ENCODE data around the gene AGPS. TPM values are rescaled to one million over a fixed set of nuclear protein-coding genes. Genes with fewer than 3 reads are reported as not detected.

The AGPS gene
- total RNA-seq, 1 experiment from 2014 or later: 46.7 TPM

DNA sequence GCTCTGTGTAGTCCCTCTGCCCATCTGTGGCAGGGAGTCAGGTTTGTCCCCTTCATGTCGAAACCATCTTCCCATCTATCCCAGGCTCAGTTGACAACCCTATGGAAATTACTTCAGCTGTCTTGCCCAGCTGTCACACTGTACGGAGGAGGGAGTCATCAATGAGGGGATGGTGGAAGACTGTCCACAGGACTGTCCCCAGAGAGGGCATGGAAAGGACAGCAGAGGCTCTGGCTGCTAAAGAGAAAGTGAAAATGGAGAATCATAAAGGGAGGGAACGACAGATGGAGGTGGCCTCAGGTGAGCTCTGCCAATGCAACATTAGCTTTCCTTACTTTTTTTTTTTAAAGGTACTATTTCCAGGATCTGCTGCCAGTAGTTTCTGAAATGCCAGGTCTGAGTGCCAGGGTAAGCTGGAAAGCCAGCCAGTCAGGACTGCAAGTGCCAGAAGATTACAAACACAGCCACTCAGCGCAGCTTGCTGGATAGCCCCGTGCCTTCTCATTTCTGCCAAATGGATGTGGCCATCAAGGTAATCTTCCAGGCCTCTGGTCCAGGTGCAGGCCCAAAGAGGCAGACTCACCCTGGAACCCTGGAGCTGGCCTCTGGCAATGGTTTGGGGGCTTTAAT lies 192.8 kb downstream of the AGPS start:
- H3K27me3 ChIP-seq (replicated peaks; ENCODE audit: insufficient read depth, low read depth, low read length, poor library complexity): no peaks in the 10 kb centered on the region
- intact Hi-C loops (cut with micrococcal nuclease; ENCODE audit: unreplicated experiment): no loop called here
- CTCF ChIA-PET: no interaction called here
- H3K4me3 ChIP-seq (ENCODE audit: low read depth, low read length, poor library complexity, severe bottlenecking): no peak overlapping the region
- POLR2A ChIA-PET (ENCODE audit: low non-redundant PET): interaction anchor here (0.6 kb wide), 1 partner anchor 150 kb away, joined by 5 read pairs; no protein-coding TSS in a partner anchor
- H3K36me3 ChIP-seq (ENCODE audit: insufficient read depth, low read length, poor library complexity, severe bottlenecking): no peaks in the 10 kb centered on the region
- no TSS peak for BruUV-seq (replicated peaks)
- H3K27ac ChIP-seq (ENCODE audit: low read depth, low read length, poor library complexity, severe bottlenecking): no peak overlapping the region
- no peak for DNase-seq (ENCODE audit: low spot score)
- no peaks in the 10 kb centered on the region for H3K9me3 ChIP-seq (ENCODE audit: low read depth, low read length, poor library complexity, severe bottlenecking)
- H3K4me1 ChIP-seq (ENCODE audit: insufficient read depth, low read length, poor library complexity, severe bottlenecking): no peaks in the 10 kb centered on the region
- no peak for TF ChIP-seq EZH2 (IDR thresholded peaks at IDR 0.05; ENCODE audit: borderline replicate concordance, low read depth, low read length, poor library complexity, severe bottlenecking)
- TF ChIP-seq, protein P1, sequence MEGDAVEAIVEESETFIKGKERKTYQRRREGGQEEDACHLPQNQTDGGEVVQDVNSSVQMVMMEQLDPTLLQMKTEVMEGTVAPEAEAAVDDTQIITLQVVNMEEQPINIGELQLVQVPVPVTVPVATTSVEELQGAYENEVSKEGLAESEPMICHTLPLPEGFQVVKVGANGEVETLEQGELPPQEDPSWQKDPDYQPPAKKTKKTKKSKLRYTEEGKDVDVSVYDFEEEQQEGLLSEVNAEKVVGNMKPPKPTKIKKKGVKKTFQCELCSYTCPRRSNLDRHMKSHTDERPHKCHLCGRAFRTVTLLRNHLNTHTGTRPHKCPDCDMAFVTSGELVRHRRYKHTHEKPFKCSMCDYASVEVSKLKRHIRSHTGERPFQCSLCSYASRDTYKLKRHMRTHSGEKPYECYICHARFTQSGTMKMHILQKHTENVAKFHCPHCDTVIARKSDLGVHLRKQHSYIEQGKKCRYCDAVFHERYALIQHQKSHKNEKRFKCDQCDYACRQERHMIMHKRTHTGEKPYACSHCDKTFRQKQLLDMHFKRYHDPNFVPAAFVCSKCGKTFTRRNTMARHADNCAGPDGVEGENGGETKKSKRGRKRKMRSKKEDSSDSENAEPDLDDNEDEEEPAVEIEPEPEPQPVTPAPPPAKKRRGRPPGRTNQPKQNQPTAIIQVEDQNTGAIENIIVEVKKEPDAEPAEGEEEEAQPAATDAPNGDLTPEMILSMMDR (conservative IDR thresholded peaks at IDR 0.05; ENCODE audit: low read depth, low read length): no peak

DNA sequence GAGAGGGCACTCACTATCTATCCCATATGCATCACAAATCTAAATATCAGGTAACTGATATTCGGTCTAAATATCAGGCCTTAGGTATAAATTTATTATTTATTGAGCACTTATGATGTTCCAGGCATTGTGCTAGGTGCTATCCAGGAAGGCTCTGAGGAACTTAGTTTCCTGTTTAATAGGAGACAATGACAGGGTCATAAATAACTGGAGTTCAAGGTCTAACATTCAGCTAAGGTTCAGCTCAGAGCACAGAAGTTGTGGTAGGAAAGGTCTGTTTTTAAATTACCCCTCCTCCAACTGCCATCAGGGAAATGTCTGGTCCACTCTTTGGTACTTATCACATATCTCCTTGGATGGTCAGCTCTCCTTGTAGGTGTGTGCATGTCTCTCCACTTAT lies 193.6 kb downstream of the AGPS start:
- intact Hi-C loops (cut with micrococcal nuclease; ENCODE audit: unreplicated experiment): no loop called here
- Histone ChIP-seq H3K9me3 (ENCODE audit: low read depth, low read length, poor library complexity, severe bottlenecking) (no peaks in the 10 kb centered on the region), H3K27me3 (replicated peaks; ENCODE audit: insufficient read depth, low read depth, low read length, poor library complexity) (no peaks in the 10 kb centered on the region), H3K4me3 (ENCODE audit: low read depth, low read length, poor library complexity, severe bottlenecking) (no peak overlapping the region), H3K36me3 (ENCODE audit: insufficient read depth, low read length, poor library complexity, severe bottlenecking) (no peaks in the 10 kb centered on the region), H3K4me1 (ENCODE audit: insufficient read depth, low read length, poor library complexity, severe bottlenecking) (no peaks in the 10 kb centered on the region), H3K27ac (ENCODE audit: low read depth, low read length, poor library complexity, severe bottlenecking) (no peak overlapping the region)
- TF ChIP-seq EZH2 (IDR thresholded peaks at IDR 0.05; ENCODE audit: borderline replicate concordance, low read depth, low read length, poor library complexity, severe bottlenecking): no peak
- TF ChIP-seq, protein P1 (conservative IDR thresholded peaks at IDR 0.05; ENCODE audit: low read depth, low read length): no peak
- BruUV-seq (replicated peaks): no TSS peak
- no peak for DNase-seq (ENCODE audit: low spot score)
- ChIA-PET POLR2A (ENCODE audit: low non-redundant PET) (no interaction called here), CTCF (no interaction called here)

DNA sequence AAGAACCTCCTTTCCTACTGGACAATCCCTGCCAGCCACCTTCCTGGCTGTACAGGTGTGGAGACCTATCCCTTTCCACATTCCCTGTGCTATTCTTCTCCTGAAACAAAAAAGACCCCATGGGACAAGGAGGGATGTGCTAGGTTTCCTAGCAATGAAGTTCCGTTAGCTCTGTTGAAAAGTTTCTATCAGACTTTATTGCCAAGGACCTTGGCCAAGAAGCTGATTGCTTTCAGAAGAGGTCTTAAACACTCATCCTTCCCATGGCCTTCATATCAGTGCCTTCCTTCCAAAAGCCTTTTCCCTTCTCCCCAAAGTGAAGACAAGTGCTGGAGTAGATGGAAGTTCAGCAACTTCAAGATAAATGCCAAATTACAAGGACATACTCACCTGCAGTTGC lies 194.8 kb downstream of the AGPS start:
- Histone ChIP-seq H3K27ac (ENCODE audit: low read depth, low read length, poor library complexity, severe bottlenecking) (no peak overlapping the region), H3K36me3 (ENCODE audit: insufficient read depth, low read length, poor library complexity, severe bottlenecking) (no peaks in the 10 kb centered on the region), H3K9me3 (ENCODE audit: low read depth, low read length, poor library complexity, severe bottlenecking) (no peaks in the 10 kb centered on the region), H3K27me3 (replicated peaks; ENCODE audit: insufficient read depth, low read depth, low read length, poor library complexity) (no peaks in the 10 kb centered on the region), H3K4me3 (ENCODE audit: low read depth, low read length, poor library complexity, severe bottlenecking) (no peak overlapping the region), H3K4me1 (ENCODE audit: insufficient read depth, low read length, poor library complexity, severe bottlenecking) (no peaks in the 10 kb centered on the region)
- POLR2A ChIA-PET (ENCODE audit: low non-redundant PET): no interaction called here
- intact Hi-C loops (cut with micrococcal nuclease; ENCODE audit: unreplicated experiment): no loop called here
- CTCF ChIA-PET: no interaction called here
- TF ChIP-seq EZH2 (IDR thresholded peaks at IDR 0.05; ENCODE audit: borderline replicate concordance, low read depth, low read length, poor library complexity, severe bottlenecking): no peak
- TF ChIP-seq, protein P1 (conservative IDR thresholded peaks at IDR 0.05; ENCODE audit: low read depth, low read length): no peak
- no TSS peak for BruUV-seq (replicated peaks)
- DNase-seq (ENCODE audit: low spot score): no peak
